ENCODE data around the gene ARFGAP1.

Gene ARFGAP1

GRCh38 chr20:63309261-63310071, 36.9 kb downstream of the ARFGAP1 start:
- TF ChIP-seq Cebpa-rat (IDR thresholded peaks at IDR 0.05): no peak
- H3K4me1 ChIP-seq: peaks cover 53% of the 10 kb centered on the region
- H3K9me3 ChIP-seq: no peaks in the 10 kb centered on the region
- H3K4me2 ChIP-seq: no peak overlapping the region
- no peak overlapping the region for H3K27ac ChIP-seq
- no peak overlapping the region for H3K4me3 ChIP-seq
- H4K20me1 ChIP-seq: peaks cover 8% of the 10 kb centered on the region; the same call in 1 of the 2 replicates
- no peak overlapping the region for H3K9ac ChIP-seq
- peaks cover 29% of the 10 kb centered on the region; the same call in 1 of the 2 replicates for H3K27me3 ChIP-seq
- no peaks in the 10 kb centered on the region for H3K36me3 ChIP-seq

DNA sequence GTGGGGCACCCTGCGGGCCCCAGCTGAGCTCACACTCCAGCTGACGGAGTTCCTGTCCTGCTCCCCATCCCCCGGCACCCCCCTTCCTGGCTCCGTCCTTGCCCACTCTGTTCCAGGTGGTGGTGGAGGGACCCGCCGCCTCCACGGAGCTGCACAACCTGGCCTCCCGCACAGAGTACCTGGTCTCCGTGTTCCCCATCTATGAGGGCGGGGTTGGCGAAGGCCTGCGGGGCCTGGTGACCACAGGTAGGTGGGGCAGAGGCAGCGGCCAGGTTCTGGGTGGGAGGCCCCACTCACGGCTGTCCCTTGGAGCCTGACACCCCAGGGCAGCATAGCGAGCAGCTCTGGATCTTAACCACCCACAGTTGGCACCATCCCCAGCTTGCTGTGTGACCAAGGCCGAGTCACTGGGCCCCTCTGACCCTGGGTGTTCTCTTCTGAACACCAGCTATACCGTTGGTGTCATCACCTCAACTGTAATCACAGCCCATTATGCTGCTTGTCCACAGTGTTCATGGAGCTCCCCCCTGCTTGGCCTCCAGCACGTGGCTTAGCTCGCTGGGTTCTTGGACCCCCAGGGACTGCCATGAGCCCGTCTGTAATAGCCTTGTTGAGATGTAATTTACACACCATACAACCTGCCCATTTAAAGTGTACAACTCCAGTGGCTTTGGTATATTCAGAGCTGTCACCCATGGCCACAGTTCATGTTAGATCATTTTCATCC, 37.8 kb downstream of the ARFGAP1 start:
- Histone ChIP-seq H3K4me1 (peaks cover 53% of the 10 kb centered on the region), H3K27ac (no peak overlapping the region), H3K4me2 (peak overlapping the region; percentile 37), H3K36me3 (no peaks in the 10 kb centered on the region), H3K9ac (no peak overlapping the region), H3K27me3 (peaks cover 26% of the 10 kb centered on the region; the same call in 1 of the 2 replicates), H3K4me3 (no peak overlapping the region), H3K9me3 (no peaks in the 10 kb centered on the region), H4K20me1 (peaks cover 8% of the 10 kb centered on the region; the same call in 1 of the 2 replicates)
- TF ChIP-seq Cebpa-rat (IDR thresholded peaks at IDR 0.05): no peak

DNA sequence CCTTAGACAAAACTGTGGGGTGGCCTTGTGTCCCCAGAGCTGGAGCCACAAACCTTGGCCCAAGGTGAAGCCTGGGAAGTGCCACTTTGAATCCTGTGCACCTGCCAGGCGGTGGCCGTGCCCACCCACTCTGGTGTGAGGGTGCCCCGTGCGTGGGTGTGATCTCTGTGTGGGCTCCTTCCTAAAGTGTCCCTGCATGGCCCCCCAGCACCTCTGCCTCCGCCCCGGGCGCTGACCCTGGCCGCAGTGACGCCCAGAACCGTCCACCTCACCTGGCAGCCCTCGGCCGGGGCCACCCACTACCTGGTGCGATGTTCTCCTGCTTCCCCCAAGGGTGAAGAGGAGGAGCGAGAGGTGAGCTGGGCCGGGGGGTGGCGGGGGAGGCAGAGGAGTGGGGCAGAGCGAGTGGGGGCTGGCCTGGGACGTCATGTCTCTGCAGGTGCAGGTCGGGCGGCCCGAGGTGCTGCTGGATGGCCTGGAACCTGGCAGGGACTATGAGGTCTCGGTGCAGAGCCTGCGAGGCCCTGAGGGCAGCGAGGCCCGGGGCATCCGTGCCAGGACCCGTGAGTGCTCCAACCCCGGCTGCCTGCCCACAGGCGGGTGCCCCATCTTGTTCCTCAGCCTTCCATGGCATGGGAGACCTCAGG, 38.7 kb downstream of the ARFGAP1 start:
- no peak overlapping the region for H3K9ac ChIP-seq
- H3K9me3 ChIP-seq: no peaks in the 10 kb centered on the region
- no peaks in the 10 kb centered on the region for H3K36me3 ChIP-seq
- peaks cover 53% of the 10 kb centered on the region for H3K4me1 ChIP-seq
- H3K27me3 ChIP-seq: peaks cover 20% of the 10 kb centered on the region; the same call in 1 of the 2 replicates
- H3K4me2 ChIP-seq: peak overlapping the region; percentile 61
- H3K4me3 ChIP-seq: no peak overlapping the region
- TF ChIP-seq Cebpa-rat (IDR thresholded peaks at IDR 0.05): no peak
- H4K20me1 ChIP-seq: peaks cover 8% of the 10 kb centered on the region; the same call in 1 of the 2 replicates
- no peak overlapping the region for H3K27ac ChIP-seq

DNA sequence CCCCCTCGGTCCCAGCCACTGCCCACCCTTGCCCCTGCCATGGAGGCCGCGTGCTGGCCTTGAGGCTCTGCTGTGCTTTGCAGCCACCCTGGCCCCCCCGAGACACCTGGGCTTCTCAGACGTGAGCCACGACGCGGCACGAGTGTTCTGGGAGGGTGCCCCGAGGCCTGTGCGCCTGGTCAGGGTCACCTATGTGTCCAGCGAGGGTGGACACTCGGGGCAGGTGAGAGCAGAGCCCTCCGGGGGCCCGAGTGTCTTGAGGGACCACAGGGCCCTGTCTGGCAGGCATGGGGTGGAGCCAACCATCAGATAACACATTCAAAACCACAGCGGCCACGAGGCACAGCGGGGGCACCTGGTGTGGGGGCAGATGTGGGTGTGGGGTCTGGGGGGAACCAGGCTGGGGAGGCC, 39.2 kb downstream of the ARFGAP1 start:
- Histone ChIP-seq H4K20me1 (peaks cover 4% of the 10 kb centered on the region; the same call in 1 of the 2 replicates), H3K4me3 (no peak overlapping the region), H3K27ac (0 out of 2 replicates have a peak overlapping the region, but pooled peaks have one; percentile 18), H3K27me3 (peaks cover 14% of the 10 kb centered on the region; the same call in 1 of the 2 replicates), H3K4me1 (peaks cover 50% of the 10 kb centered on the region), H3K9ac (no peak overlapping the region), H3K4me2 (peak overlapping the region; percentile 61), H3K36me3 (no peaks in the 10 kb centered on the region), H3K9me3 (no peaks in the 10 kb centered on the region)
- TF ChIP-seq Cebpa-rat (IDR thresholded peaks at IDR 0.05): no peak

DNA sequence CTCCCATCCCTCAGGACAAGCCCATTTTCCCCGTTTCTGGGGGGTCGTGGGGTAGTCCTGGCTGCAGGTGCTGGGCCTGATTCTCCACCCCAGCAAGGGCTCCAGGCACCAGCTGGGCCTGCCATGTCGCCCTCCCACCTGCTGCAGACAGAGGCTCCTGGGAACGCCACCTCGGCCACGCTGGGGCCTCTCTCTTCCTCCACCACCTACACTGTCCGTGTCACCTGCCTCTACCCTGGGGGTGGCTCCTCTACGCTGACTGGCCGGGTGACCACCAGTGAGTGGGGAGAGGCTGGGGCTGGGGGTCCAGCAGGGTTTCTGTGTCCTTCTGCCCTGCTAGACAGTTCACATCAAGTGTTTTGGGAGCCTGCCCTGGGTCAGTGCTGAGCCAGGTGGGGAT, 39.7 kb downstream of the ARFGAP1 start:
- Histone ChIP-seq H3K4me1 (peaks cover 46% of the 10 kb centered on the region), H3K9me3 (no peaks in the 10 kb centered on the region), H3K27ac (0 out of 2 replicates have a peak overlapping the region, but pooled peaks have one; percentile 18), H3K4me3 (no peak overlapping the region), H3K9ac (no peak overlapping the region), H3K4me2 (peak overlapping the region; percentile 61), H3K27me3 (peaks cover 10% of the 10 kb centered on the region; the same call in 1 of the 2 replicates), H4K20me1 (no peaks in the 10 kb centered on the region), H3K36me3 (no peaks in the 10 kb centered on the region)
- no peak for TF ChIP-seq Cebpa-rat (IDR thresholded peaks at IDR 0.05)

- Histone ChIP-seq H4K20me1 (no peaks in the 10 kb centered on the region), H3K4me3 (no peak overlapping the region), H3K27me3 (peaks cover 5% of the 10 kb centered on the region; the same call in 1 of the 2 replicates), H3K4me1 (peaks cover 46% of the 10 kb centered on the region), H3K36me3 (no peaks in the 10 kb centered on the region), H3K4me2 (peak overlapping the region; percentile 61), H3K9ac (no peak overlapping the region), H3K9me3 (no peaks in the 10 kb centered on the region), H3K27ac (0 out of 2 replicates have a peak overlapping the region, but pooled peaks have one; percentile 18)
- TF ChIP-seq Cebpa-rat (IDR thresholded peaks at IDR 0.05): no peak
Measured at GRCh38 chr20:63312690-63313348, 40.2 kb downstream of the ARFGAP1 start.

GRCh38 chr20:63313349-63314014, 40.9 kb downstream of the ARFGAP1 start:
- Histone ChIP-seq H3K4me1 (peaks cover 46% of the 10 kb centered on the region), H3K27ac (no peak overlapping the region), H3K4me3 (no peak overlapping the region), H3K27me3 (no peaks in the 10 kb centered on the region), H3K4me2 (peak overlapping the region; percentile 61), H3K36me3 (no peaks in the 10 kb centered on the region), H4K20me1 (no peaks in the 10 kb centered on the region), H3K9ac (no peak overlapping the region), H3K9me3 (no peaks in the 10 kb centered on the region)
- no peak for TF ChIP-seq Cebpa-rat (IDR thresholded peaks at IDR 0.05)

DNA sequence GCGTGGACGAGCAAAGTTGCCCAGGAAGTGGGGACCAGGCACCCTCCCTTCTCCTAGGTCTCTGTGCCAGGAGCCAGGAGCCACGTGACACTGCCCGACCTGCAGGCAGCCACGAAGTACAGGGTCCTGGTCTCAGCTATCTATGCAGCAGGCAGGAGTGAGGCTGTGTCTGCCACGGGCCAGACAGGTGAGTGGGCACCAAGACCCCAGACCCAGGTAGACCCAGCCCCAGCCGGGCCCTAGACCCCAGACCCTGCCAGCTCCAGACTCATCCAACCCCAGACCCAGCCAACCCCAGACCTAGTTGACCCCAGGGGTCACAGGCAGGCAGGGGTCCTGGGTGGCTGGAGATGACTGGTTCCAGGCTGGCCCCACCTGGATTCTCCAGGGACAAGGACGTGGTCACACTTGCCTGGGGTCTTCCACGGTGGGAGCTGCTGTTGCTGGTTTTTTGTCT, 41.4 kb downstream of the ARFGAP1 start:
- Histone ChIP-seq H3K4me3 (no peak overlapping the region), H3K9ac (no peak overlapping the region), H3K4me2 (no peak overlapping the region), H3K27me3 (no peaks in the 10 kb centered on the region), H3K4me1 (peaks cover 44% of the 10 kb centered on the region), H4K20me1 (no peaks in the 10 kb centered on the region), H3K36me3 (no peaks in the 10 kb centered on the region), H3K9me3 (no peaks in the 10 kb centered on the region), H3K27ac (no peak overlapping the region)
- no peak for TF ChIP-seq Cebpa-rat (IDR thresholded peaks at IDR 0.05)
